Globus pallidus (tissue), 1 donor: Measurements from ENCODE around the gene PYGO2.
"Not testable (repeated sequence)": the region's sequence is repeated elsewhere in the genome, so short reads cannot be mapped to it uniquely, and the experiment has no call there.

ENCODE experiments used
- DNase-seq: peaks from one replicate; pipeline ENCODE4 v3.0.0-alpha.2; 2015; ENCODE audit warnings: low spot score

The PYGO2 gene

GRCh38 chr1:155000411-155000725 lies 38.8 kb upstream of the PYGO2 start:
- DNase-seq, result no peak

GRCh38 chr1:154999571-155000410 lies 38.2 kb upstream of the PYGO2 start:
- DNase-seq, result no peak

- DNase-seq, result no peak
These were observed 37.4 kb upstream of the PYGO2 start for GRCh38 chr1:154998818-154999570.

- DNase-seq, result no peak
These were observed 36.7 kb upstream of the PYGO2 start for GRCh38 chr1:154998201-154998780.

- no peak for DNase-seq
These were observed 35.6 kb upstream of the PYGO2 start for GRCh38 chr1:154996966-154997701.

GRCh38 chr1:154995301-154995983 lies 33.9 kb upstream of the PYGO2 start:
- not testable (repeated sequence) for DNase-seq

GRCh38 chr1:154994591-154994990 lies 33.0 kb upstream of the PYGO2 start:
- no peak for DNase-seq

- no peak for DNase-seq
These were observed 32.6 kb upstream of the PYGO2 start for GRCh38 chr1:154994269-154994587.

- DNase-seq, result no peak
These were observed 32.1 kb upstream of the PYGO2 start, which contains the start of gene LENEP for GRCh38 chr1:154993572-154994268. Gene LENEP, plus strand, starts transcription at chr1:154993586. Its CDS starts 22 bp downstream, at chr1:154993608.

GRCh38 chr1:154992721-154993571 lies 31.4 kb upstream of the PYGO2 start:
- no peak for DNase-seq

- no peak for DNase-seq
These were observed 28.7 kb upstream of the PYGO2 start for GRCh38 chr1:154990276-154990675.

- DNase-seq, result no peak
These were observed 27.7 kb upstream of the PYGO2 start for GRCh38 chr1:154989195-154989860.

GRCh38 chr1:154988058-154988954 lies 26.7 kb upstream of the PYGO2 start:
- DNase-seq, result no peak

GRCh38 chr1:154987326-154987725 lies 25.7 kb upstream of the PYGO2 start:
- no peak for DNase-seq

GRCh38 chr1:154986736-154987135 lies 25.2 kb upstream of the PYGO2 start:
- DNase-seq, result not testable (repeated sequence)

- no peak for DNase-seq
These were observed 22.3 kb upstream of the PYGO2 start for GRCh38 chr1:154983776-154984466.

GRCh38 chr1:154982897-154983648 lies 21.5 kb upstream of the PYGO2 start, which contains the start of gene FLAD1:
Gene FLAD1, plus strand, starts transcription at chr1:154983344. Its CDS starts 351 bp downstream, at chr1:154983695.
- DNase-seq, result peak; percentile 98
